Psoas muscle (tissue), 8 donors: ENCODE measurements around the gene BCAS3. TPM values are rescaled to one million over a fixed set of nuclear protein-coding genes. Genes with fewer than 3 reads are reported as not detected.
"Not testable (repeated sequence)": the region's sequence is repeated elsewhere in the genome, so short reads cannot be mapped to it uniquely, and the experiment has no call there.

Experiments
- ATAC-seq, 4 donors: fragments of 200-7000 bp; cut with Tn5 transposase; one replicate each; pipeline ENCODE4 v1.9.1; 2020; ENCODE audit warnings: moderate library complexity in 3 of 4, mild to moderate bottlenecking in 2 of 4
- DNase-seq, 2 donors: peaks; one replicate each; pipeline ENCODE4 v3.0.0-alpha.2; 2020
- H3K27ac ChIP-seq: fragments of 200-600 bp; one replicate; pipeline ENCODE4 v1.8.0; 2022
- H3K27me3 ChIP-seq, 3 donors: fragments of 200-600 bp in 1 of 3; one replicate each; pipeline versions ENCODE4 v1.6.1 to v1.8.0; 2013 to 2022; ENCODE audit warnings: low read length in 2 of 3, mild to moderate bottlenecking in 2 of 3, moderate library complexity in 1 of 3; ENCODE audit not compliant: insufficient read depth in 3 of 3
- H3K36me3 ChIP-seq, 2 donors: fragments of 200-600 bp in 1 of 2; one replicate each; pipeline versions ENCODE4 v1.6.1 to v1.8.0; 2013 to 2022; ENCODE audit warnings: low read depth in 1 of 2, mild to moderate bottlenecking in 1 of 2, moderate library complexity in 1 of 2; ENCODE audit not compliant: insufficient read depth in 1 of 2
- H3K4me1 ChIP-seq: fragments of 200-600 bp; one replicate; pipeline ENCODE4 v1.8.0; 2022
- H3K4me3 ChIP-seq: fragments of 200-600 bp; one replicate; pipeline ENCODE4 v1.8.0; 2022; ENCODE audit warnings: mild to moderate bottlenecking
- H3K9me3 ChIP-seq: fragments of 200-600 bp; one replicate; pipeline ENCODE4 v1.8.0; 2022
- CTCF ChIP-seq: fragments of 200-600 bp; IDR thresholded peaks from one replicate; pipeline ENCODE4 v1.8.0; 2022; ENCODE audit warnings: antibody characterized with exemption
- WGBS, 3 donors: extraction: QIAGEN DNeasy Blood & Tissue Kit; methylation state at CpG; one replicate each; pipeline versions ENCODE4 v1.1.6 to v1.1.7; 2013; 5-methylcytosine and 5-hydroxymethylcytosine counted together
- intact Hi-C, 2 donors: fragments of 100-400 bp; cut with DNase I; formaldehyde crosslinking; loops; one replicate each; pipeline versions ENCODE4 v1.11.0 to v1.14.2; 2022
- polyA plus RNA-seq, 3 donors: library from polyadenylated mRNA; stranded (reverse); fragments of 200-250 nt; gene quantifications; one replicate each; pipeline ENCODE4 v1.2.3, GENCODE V29; 2013
- total RNA-seq, 4 donors: library from RNA; stranded (reverse); fragmentation: NEBNext Ultra II Directional in 2 of 4; extraction: Animal tissue kit (Norgen Biotek cat#: 25700) in 2 of 4; gene quantifications; one replicate each; pipeline versions ENCODE4 v1.2.1 to v1.2.4, GENCODE V29; 2021 to 2023
- donor health status: healthy with polysubstance abuse.
- donor health status: DM: no; HTN: no; CAD: no; lungs with moderate emphysema.
- donor health status: Bipolar disorder and iron deficiency.
- donor health status: healthy.
- donor health status: DM: yes; HTN: yes; CAD: no.
- donor health status: DM: no; HTN: no; CAD: no.
- donor health status: DM: no; HTN: no; CAD: no.
- donor health status: DM: yes; HTN: yes; CAD: no.

Gene BCAS3
- total and polyA plus RNA-seq, 7 donors: 2.4 to 28.8 (median 15.0) TPM

GRCh38 chr17:60995680-60996079, 318.0 kb downstream of the BCAS3 start:
- Histone ChIP-seq H3K9me3 (no peaks in the 10 kb centered on the region), H3K4me3 (no peak overlapping the region), H3K4me1 (no peaks in the 10 kb centered on the region), H3K36me3 (no peaks in the 10 kb centered on the region), H3K27me3 (no peaks in the 10 kb centered on the region), H3K27ac (no peak overlapping the region)
- intact Hi-C loops: no loop called here
- no peak for DNase-seq
- no peak for ATAC-seq
- no peak for TF ChIP-seq CTCF

DNA sequence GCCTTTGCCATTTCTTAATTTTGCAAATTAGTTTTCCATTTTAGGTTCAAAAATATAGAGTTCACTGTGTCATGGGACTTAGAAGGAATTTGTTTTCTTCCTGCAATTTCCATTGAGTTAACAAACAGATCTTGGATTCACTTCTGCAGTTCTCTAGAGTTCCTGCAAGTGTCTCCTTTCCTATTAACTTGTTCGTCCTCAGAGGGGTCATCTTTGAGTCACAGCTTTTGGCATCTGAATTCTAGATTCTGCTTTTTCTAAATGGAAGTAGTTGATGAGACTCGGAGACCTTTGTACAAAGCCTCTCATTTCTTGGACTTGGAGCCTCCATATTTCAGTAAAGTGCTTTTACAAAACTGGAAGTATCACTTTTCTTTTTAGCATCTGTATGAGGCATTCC, 323.3 kb downstream of the BCAS3 start:
- 44 to 48% (median 45%) methylated on average over 2 of the region's 2 CpGs for WGBS, 3 donors
- no peak for TF ChIP-seq CTCF
- Histone ChIP-seq H3K27me3 (no peaks in the 10 kb centered on the region), H3K27ac (no peak overlapping the region), H3K36me3 (no peaks in the 10 kb centered on the region), H3K4me3 (no peak overlapping the region), H3K4me1 (no peaks in the 10 kb centered on the region), H3K9me3 (no peaks in the 10 kb centered on the region)
- ATAC-seq (no peak), DNase-seq (no peak)
- intact Hi-C loops: loop anchor here (5.0 to 10.0 kb wide), 3 partner anchors 394 to 554 kb away; partner anchors contain the start of gene TBX2 (in 1 of the 2)

DNA sequence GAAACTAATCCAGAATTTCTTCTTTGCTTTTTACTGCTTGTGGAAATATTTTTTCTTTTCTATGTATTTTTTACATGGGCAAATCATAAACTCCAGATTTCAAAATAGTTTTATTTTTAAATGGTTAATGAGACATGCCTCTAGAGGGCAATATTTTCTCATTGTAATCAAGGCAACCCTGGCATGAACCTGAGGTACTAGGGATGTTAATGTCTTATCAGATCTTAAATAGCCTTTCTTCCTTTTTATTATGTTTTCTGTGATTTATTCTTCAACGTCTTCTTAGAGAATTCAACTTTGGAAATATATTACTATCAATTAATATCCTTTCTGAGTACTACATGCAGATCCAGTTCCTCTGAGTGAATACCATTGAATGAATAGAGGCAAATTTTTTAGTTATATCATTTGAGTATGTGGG, 324.7 kb downstream of the BCAS3 start:
- 0 to 12% (median 11%) methylated on average over 1 of the region's 1 CpG for WGBS, 3 donors
- no peaks in the 10 kb centered on the region for H3K27me3 ChIP-seq
- H3K27ac ChIP-seq: no peak overlapping the region
- intact Hi-C loops: loop anchor here (5.0 to 10.0 kb wide), 3 partner anchors 392 to 552 kb away; partner anchors contain the start of gene TBX2 (in 1 of the 2)
- ATAC-seq (peak in 1 of 4 donors; percentile 50), DNase-seq (no peak)
- TF ChIP-seq CTCF: peak; percentile 48
- no peak overlapping the region for H3K4me3 ChIP-seq
- no peaks in the 10 kb centered on the region for H3K9me3 ChIP-seq
- H3K4me1 ChIP-seq: no peaks in the 10 kb centered on the region
- no peaks in the 10 kb centered on the region for H3K36me3 ChIP-seq

GRCh38 chr17:61005358-61005757, 327.7 kb downstream of the BCAS3 start:
- H3K27me3 ChIP-seq: no peaks in the 10 kb centered on the region
- DNase-seq: no peak
- no peak overlapping the region for H3K27ac ChIP-seq
- intact Hi-C loops: loop anchor here (10.0 kb wide), 2 partner anchors 389 to 549 kb away; partner anchors contain the start of gene TBX2 (in 1 of the 2)
- H3K36me3 ChIP-seq: no peaks in the 10 kb centered on the region
- no peaks in the 10 kb centered on the region for H3K9me3 ChIP-seq
- no peaks in the 10 kb centered on the region for H3K4me1 ChIP-seq
- WGBS, 3 donors: 87 to 88% (median 88%) methylated on average over 5 of the region's 5 CpGs
- no peak overlapping the region for H3K4me3 ChIP-seq
- no peak for TF ChIP-seq CTCF
- ATAC-seq: no peak

GRCh38 chr17:61005958-61006357, 328.3 kb downstream of the BCAS3 start:
- H3K9me3 ChIP-seq, H3K4me1 ChIP-seq, H3K27ac ChIP-seq, H3K4me3 ChIP-seq, H3K27me3 ChIP-seq, DNase-seq, ATAC-seq, H3K36me3 ChIP-seq: not testable (repeated sequence)
- WGBS, 3 donors: 93 to 100% (median 100%) methylated on average over 1 of the region's 3 CpGs
- intact Hi-C loops: loop anchor here (10.0 kb wide), 2 partner anchors 389 to 549 kb away; partner anchors contain the start of gene TBX2 (in 1 of the 2)
